Kidney glomerular epithelial cell (primary cell): ENCODE data around the gene DPP6.

Experiments used
- DNase-seq: peaks from one replicate; lab custom pipeline; 2025; lab: John Stamatoyannopoulos, UW

Gene DPP6

DNA sequence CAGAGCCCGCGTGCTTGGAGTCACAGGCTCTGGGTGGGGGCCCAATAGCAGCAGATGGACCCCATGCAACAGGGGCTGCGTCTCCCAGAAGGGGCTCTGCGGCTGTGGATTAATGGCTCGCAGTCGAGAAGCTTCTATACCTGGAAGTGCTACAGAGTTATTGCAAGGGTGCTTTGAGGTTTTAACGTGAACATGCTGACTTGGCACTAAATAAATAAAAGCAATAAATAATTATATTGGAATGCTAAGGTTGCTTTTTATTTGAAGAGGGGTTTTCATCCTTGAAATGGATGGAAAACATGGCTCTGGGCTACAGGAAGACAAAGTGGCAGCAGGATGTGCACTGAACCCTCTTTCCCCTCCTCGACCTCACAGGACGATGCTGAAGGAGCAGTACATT is 828.3 kb downstream of the DPP6 start:
- no peak for DNase-seq

DNA sequence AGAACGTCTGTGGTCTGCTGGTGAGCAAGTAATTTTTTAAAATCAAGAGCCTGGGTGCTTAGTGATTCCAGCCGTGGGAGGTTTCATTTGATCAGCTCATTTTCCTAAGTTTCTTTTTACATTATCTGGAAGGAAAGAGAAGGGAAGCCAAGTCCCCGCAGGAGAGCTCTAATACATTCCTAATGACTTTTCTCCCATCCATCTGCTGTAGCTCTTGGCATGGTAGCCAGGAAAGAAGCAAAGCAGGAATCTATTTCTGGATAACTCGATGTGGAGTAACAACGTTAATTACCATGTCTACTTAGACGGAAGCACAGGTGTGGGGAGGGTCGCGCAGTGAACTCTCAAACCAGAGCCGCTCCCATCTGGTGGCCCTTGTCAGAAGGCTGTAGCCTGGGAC is 828.8 kb downstream of the DPP6 start:
- DNase-seq: no peak

DNA sequence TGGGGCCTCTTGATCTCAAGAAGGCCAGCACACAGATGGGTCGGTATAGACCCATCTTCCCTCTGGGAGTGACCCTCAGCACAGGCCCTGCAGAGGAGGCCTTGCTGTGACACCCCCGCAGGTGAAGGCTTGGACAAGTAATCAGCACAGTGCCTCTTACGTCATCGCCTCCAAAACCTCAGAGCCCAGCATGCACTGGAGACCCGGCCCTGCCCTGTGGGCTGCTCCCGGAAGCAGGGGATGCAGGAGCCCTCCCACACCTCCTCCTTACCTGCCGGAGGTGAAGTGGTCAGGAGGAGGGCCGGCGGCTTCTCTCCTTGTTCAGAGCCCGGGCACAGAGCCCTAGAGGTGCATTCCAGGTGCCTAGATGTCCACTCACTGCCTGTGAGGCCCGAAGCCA is 829.3 kb downstream of the DPP6 start:
- DNase-seq: no peak

DNA sequence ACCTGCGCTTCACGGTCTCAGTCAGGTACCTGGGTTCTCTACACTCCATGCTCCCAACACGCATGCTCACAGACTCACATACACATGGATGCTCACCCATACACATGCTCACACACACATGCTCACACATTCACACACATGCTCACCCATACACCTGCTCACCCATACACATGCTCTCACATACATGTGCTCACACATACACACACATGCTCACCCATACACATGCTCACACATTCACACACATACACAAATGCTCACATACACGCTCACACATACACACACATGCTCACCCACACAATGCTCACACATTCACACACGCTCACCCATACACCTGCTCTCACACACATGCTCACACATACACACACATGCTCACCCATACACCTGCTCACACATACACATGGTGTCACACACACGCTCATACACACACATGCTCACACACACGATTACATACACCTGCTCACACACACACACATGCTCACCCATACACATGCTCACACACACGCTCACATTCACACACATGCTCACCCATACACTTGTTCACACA is 830.8 kb downstream of the DPP6 start:
- DNase-seq: no peak

DNA sequence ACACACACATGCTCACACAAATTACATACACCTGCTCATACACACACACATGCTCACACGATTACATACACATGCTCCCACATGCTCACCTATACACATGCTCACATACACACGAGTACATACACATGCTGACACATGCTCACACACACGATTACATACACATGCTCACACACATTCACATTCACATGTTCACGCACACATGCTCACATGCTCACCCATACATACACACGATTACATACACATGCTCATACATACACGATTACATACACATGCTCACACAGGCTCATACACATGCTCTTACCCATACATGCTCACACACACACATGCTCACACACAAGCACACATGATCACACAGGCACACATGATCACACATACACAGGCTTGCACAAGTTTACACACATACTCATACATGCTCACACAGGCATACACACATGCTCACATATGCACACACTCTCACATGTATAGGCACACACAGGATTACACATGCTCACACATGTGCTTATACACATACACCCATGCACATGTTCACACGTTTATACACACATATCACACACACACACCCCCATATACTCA is 832.2 kb downstream of the DPP6 start:
- no peak for DNase-seq

DNA sequence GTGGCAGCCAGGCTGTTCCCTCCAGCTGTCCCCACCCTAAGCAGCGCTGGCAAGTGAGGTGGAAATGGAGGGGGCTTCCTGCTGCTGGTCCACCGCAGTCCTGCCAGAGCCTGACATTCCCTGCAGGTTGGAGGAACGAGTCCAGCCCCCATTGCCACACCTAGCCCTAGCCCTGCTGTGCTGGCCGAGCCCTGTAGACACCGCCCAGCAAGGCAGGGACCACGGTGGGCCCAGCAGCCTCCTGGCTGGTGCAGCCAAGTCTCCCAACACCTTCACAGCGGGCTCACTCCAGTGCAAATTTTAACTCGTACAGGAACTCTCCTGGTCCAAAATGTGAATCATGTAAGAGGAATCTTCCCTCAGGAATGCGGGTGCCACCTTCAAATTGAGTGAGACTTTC is 834.4 kb downstream of the DPP6 start:
- DNase-seq: no peak

DNA sequence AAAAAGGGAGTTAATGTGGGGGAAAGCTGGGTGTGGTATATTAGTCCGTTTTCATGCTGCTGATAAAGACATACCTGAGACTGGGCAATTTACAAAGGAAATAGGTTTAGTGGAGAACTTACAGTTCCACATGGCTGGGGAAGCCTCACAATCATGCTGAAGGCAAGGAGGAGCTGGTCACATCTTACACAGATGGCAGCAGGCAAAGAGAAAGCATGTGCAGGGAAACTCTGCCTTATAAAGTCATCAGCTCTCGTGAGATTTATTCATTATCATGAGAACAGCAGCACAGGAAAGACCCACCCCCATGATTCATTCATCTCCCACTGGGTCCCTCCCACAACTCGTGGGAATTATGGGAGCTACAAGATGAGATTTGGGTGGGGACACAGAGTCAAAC is 836.5 kb downstream of the DPP6 start:
- DNase-seq: no peak

DNA sequence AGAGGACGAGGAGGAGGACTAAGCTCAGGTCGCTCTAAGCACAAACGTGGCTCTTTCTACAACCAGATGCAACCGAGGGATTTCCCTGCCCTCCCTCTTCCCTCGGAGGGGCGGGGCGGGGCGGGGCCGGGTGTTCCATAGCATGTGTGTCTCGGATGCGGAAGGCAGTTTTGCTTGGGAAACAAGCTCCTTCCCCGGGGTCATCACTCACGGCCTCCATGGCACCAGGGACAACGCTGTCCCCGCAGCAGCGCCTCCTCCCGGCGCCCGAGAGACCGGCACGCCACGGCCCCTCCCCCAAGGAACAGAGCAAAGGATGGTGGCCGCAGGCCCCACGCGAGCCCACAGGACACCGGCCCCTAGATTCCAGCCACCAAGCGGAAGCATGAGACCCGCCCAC is 840.3 kb downstream of the DPP6 start:
- DNase-seq: no peak

DNA sequence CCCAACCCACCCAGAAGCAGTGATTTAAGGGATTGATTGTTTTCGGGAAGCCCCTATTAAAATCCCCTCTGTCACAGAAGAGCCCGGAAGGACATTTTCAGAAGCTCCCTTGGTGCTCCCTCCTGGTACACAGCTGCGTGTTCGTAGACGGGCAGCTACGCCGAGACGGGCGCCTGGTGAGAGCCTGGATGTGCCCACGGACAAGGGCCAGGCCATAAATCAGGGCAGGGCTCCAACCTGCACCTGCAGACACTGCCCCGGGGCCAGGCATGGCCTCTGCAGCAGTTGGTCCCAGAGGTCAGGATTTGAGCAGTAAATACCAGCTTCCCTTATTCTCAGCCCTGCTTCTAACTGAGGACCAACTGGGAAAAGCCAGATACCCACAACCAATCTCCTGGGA is 843.9 kb downstream of the DPP6 start:
- no peak for DNase-seq

DNA sequence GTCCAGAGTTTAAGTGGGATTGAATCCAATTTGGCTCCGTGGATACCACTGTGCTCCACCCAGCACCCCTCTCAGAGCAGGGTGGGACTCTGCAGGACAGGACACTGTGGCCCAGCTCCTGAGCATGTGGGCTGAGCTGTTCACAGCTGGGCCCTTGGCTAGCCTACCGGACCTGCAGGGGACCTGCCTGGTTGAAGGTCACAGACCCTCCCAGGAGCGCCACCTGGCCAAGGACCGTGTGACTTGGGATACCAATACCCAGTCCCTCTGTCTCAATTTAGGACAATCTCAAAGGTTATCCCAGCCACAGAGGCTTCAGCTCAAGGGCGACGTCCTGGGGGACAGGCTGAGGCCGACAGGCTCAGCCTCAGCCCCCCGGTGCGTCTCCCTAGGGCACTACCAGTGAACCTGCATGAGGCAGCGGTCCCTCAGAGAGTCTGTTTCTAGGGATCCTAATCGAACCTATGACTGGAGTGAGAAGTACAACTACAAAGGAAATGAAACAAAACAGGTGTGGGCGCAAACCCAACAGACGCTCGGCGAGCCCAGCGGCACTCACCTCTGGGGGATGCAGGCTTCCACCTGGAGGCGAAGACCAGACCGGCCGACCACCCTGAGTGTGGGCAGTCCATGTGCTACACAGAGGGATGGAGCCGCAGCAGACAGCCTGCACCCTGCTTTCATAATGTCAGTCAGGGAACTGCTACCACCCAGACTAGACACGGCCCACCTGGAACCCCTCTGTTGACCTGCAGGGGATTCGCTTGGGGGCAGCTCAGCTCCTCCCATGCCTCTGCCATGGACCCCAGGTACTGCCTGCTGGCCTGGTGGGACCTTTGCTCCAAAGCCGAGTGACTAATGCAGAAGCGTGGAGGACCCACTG is 847.0 kb downstream of the DPP6 start:
- DNase-seq: no peak

DNA sequence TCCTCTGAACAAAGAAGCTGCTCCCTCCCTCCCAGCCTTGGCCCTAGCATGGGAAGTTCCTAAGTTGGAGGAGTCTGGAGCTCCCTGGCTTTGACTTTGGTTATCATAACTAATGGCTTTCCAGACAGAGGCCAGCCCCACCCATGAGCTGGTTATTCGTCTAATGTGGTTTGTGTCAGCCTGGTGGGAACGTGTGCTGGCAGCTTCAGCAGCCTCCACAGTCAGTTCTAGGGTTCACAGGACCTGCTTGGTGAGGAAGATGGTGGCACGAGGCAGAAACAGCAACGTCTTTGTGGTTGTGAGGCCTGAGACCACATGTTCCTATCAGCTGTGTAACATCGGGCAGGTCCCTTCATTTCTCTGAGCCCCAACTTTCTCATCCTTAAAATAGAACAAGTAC is 847.7 kb downstream of the DPP6 start:
- DNase-seq: no peak

DNA sequence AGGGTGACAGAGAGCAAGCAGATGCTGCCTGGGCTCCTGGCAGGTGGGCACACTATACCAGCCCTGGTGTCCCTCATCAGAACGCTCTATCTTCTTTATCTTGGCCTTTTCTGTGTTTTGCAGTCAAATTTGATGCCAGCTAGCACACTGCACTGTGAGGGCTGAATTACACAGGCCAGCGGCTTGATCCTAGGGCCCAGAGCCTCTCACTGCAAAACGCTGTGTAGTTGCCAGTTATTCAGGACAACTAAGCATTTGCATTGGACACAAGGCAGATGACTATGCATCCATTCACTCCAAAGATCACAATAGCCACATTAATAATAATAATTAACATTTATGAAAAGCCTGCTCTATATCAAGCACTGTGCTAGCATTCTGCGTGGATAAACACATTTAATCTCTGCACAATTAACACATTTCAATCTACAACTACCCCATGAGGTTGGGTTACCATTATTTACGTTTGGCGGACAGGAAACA is 850.4 kb downstream of the DPP6 start:
- DNase-seq: no peak

DNA sequence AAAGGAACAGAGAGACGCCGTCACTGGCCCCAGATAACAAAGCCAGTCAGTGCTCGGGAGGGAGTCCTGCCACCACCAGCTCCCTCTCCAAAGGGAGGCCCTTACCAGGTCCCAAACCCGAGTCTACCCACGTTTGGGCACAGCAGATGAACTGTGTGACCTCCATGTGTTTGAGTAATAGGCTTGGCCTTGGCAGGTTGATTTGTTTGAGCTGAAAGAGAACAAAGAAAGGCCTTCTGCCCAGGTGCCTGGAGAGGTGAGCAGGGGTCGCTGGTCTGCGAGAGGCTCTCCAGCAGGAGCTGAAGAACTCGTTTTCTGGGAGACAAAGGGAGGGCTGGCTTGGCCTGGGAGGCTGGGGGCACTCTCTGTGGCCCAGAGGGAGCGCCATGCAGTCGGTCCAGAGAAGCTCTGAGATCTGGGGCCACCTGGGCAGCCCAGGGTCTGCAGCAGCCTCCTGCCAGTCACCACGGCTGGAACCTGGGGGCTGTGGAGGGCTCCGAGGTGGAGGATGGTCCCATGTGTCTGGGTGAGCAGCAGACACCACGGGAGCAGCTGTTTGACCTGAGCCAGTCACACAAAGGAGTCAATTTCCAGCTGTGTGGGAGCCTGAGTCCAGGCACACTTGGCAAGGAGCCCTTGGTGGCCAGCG is 851.0 kb downstream of the DPP6 start:
- DNase-seq: no peak

DNA sequence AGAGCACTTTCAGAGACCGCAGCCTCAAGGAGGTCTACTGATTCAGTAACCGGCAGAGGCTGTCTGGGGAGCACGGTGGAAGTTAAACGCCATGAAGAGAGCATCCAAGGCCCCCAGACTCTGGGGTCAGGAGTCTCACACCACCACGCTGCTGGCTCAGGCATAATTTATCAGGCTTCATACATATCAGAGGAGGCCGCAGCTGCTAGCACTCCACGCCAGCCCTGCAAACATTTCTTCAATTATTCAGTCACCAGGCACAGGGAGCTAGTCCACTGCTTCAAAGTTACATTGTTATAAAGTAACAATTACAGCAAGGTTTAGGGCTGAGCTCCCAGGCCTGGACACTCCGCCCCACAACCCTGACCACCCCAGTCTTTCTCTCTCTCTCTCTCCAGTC is 852.9 kb downstream of the DPP6 start:
- DNase-seq: no peak

DNA sequence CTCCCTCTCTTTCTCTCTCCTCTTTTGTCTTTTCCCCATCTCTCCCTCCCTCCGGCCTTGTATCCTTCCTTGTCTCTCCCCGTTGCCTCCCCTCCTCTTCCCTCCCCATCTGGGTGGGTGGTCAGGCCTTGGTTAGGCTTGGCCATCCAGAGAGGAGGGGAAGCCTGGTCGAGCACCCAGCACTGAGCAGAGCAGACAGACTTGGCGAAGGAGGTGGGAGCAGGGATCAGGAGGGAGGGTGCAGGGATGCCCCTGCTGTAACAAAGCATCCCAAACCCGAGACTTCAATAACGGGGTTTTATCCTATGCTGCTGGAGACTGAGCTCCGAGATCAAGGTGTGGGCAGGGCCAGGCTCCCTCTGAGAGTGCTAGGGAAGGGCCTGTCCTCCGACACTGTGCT is 853.4 kb downstream of the DPP6 start:
- DNase-seq: no peak

DNA sequence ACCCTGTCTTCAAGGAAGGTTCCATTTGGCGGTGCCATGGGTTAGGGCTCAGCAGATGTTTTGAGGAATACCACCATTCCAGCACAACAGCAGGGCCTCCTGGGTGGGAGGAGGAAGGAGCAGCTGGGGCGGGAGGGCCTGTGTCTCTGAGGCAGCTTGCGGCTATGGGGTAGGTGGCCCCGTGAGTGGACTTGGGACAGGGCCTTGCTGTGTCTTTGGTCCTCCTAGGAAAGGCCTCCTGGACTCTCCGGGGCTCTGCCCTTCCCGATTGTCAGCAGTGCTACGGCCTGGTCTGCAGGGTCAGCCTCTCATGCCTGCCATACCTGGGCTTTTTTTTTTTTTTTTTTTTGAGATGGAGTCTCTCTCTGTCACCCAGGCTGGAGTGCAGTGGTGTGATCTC is 854.0 kb downstream of the DPP6 start:
- DNase-seq: no peak

DNA sequence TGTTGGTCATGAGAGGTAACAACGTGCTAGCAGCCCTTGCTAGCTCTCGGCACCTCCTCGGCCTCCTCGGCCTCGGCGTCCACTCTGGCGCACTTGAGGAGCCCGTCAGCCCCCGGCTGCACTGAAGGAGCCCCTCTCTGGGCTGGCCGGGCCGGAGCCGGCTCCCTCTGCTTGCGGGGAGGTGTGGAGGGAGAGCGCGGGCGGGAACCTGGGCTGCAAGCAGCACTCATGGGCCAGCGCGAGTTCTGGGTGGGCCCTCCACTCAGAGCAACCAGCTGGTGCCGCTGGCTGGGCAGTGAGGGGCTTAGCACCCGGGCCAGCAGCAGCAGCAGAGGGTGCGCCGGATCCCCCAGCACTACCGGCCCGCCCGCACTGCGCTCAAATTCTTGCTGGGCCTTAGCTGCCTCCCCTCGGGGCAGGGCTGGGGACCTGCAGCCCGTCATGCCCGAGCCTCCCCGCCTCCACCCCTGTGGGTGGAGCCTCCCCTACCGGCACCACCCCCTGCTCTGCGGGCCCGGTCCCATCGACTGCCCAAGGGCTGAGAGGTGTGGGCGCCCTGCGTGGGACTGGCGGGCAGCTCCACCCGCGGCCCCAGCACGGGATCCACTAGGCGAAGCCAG is 854.6 kb downstream of the DPP6 start:
- no peak for DNase-seq

DNA sequence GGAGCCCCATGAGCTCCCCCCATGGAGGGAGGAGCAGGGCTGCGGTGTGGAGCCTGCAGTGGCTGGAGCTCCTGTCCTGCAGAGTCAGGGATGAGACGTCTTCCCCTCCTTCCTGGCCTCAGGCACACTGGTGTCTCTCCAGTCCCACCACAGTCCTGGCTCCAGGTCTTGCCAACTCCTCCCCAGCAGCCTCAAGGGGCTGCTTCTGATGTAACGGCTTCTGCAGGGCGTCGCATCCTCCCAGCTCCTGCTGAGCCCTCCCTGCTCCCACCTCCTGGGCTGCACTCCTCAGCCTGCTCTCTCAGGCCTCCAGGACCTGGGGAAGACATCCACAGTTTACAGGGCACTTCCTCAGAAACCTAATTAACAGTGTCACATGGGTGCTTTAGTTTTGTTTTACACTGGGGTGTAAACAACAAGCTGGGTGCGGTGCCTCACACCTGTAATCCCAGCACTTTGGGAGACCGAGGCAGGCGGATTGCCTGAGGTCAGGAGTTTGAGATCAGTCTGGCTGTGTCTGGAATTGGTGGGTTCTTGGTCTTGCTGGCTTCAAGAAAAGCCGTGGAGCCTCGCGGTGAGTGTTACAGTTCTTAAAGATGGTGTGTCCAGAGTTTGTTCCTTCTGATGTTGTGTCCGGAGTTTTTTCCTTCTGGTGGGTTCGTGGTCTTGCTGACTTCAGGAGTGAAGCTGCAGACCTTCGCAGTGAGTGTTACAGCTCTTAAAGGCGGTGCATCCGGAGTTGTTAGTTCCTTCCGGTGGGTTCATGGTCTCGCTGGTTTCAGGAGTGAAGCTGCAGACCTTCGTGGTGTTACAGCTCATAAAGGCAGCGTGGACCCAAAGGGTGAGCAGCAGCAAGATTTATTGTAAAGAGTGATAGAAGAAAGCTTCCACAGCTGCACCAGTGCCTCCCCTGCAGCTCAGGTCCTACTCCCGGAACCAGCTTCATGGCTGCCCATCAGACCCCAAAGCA is 855.7 kb downstream of the DPP6 start:
- no peak for DNase-seq

DNA sequence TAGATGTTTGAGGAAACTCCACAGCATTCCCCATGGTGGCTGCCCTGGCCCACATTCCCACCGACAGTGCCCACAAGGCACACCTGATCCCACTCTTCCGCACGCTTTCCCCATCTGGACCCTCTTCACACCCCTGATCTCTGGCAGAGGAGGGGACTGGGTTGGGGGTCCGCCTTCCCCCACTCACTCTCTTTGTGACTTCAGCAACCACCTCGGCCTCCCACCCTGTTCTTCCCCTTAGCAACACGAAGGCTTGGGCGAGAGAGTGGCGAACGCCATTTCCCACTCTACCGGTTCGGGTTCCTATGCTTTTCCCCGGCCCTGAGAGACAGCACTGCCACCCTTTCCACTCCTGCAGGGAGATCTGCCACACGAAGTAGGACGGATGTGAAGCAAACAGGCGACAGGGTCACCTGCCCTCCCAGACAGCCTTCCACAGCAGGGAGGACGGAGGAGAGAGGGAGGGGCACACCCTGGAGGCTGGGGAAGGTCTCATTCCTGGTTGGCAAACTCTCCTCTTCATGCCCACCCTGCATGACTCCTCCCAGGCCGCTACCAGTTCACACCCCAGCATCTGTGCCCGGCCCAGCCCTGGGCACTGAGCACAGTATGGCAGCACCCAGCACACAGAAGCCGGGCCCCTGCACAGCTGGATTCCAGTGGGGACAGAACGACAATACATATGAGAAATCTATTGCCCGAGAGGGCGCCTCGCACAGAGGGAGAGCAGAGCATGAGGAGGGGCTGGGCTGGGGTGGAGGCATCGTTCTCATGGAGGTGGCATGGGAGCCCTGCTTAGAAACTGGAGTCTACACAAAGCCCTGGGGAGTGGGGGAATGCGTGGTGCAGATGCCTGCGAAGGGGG is 857.3 kb downstream of the DPP6 start:
- DNase-seq: no peak

DNA sequence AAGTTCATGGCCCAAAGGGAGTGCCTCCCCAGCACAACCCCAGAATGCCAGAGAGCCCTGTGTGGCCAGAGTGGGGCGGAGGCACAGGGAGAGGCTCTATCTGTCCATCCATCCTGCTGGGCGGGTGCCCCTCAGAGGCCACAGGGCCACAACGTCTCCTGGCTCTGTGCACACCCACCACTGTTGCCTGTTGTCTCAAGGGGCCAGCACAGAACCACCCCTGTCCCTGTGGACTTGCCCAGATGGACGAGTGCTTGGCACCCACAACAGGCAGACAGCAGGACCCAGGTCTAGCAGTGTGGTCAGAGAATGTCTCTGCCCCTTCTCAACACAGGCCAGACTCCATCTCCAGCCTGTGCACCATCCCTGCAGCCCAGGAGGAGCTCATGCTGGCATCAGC is 857.9 kb downstream of the DPP6 start:
- no peak for DNase-seq
